Heart left ventricle (tissue), 16 donors: ENCODE measurements around the gene TNFRSF9. TPM values are rescaled to one million over a fixed set of nuclear protein-coding genes. Genes with fewer than 3 reads are reported as not detected.

ENCODE experiments used
- ATAC-seq, 4 donors: fragments of 200-7000 bp; cut with Tn5 transposase; one replicate each; pipeline ENCODE4 v1.9.1; 2020 to 2022; ENCODE audit warnings: moderate library complexity in 4 of 4, mild to moderate bottlenecking in 3 of 4, moderate number of reproducible peaks in 1 of 4
- DNase-seq, 5 donors: peaks; one replicate each; pipeline ENCODE4 v3.0.0-alpha.2; 2020
- H3K27ac ChIP-seq, 12 donors: fragments of 200-600 bp; sonication (generic) in 4 of 12; one replicate each; pipeline versions ENCODE4 v1.5.0 to v1.8.0; 2016 to 2022; ENCODE audit warnings: mild to moderate bottlenecking in 2 of 12
- H3K27me3 ChIP-seq, 9 donors: fragments of 200-600 bp; sonication (generic) in 2 of 9; one replicate each; pipeline versions ENCODE4 v1.5.1 to v1.8.0; 2016 to 2022; ENCODE audit warnings: mild to moderate bottlenecking in 3 of 9
- H3K36me3 ChIP-seq, 9 donors: fragments of 200-600 bp; sonication (generic) in 2 of 9; one replicate each; pipeline versions ENCODE4 v1.5.0 to v1.8.0; 2018 to 2022; ENCODE audit warnings: mild to moderate bottlenecking in 2 of 9
- H3K4me1 ChIP-seq, 12 donors: fragments of 200-600 bp; sonication (generic) in 4 of 12; one replicate each; pipeline versions ENCODE4 v1.5.0 to v1.8.0; 2016 to 2022; ENCODE audit warnings: mild to moderate bottlenecking in 3 of 12
- H3K4me3 ChIP-seq, 12 donors: fragments of 200-600 bp; sonication (generic) in 4 of 12; one replicate each; pipeline versions ENCODE4 v1.5.0 to v1.8.0; 2017 to 2022; ENCODE audit warnings: mild to moderate bottlenecking in 9 of 12, moderate library complexity in 4 of 12
- H3K9me3 ChIP-seq, 12 donors: fragments of 200-600 bp; sonication (generic) in 4 of 12; one replicate each; pipeline versions ENCODE4 v1.5.0 to v1.8.0; 2016 to 2022; ENCODE audit warnings: mild to moderate bottlenecking in 1 of 12
- POLR2A ChIP-seq, 2 donors: fragments of 450-650 bp; IDR thresholded peaks; one replicate each; pipeline ENCODE4 v1.6.1; 2017; ENCODE audit warnings: antibody characterized with exemption in 2 of 2, mild to moderate bottlenecking in 2 of 2, moderate library complexity in 2 of 2
- WGBS, 4 donors: extraction: QIAGEN DNeasy Blood & Tissue Kit in 2 of 4; methylation state at CpG; one replicate each; pipeline versions ENCODE4 v1.1.5 to v1.1.7; 2013 to 2018; 5-methylcytosine and 5-hydroxymethylcytosine counted together
- intact Hi-C, 10 donors: fragments of 100-400 bp; cut with DNase I; formaldehyde crosslinking; loops; one replicate each; pipeline versions ENCODE4 v1.11.1 to v1.14.2; 2022
- polyA plus RNA-seq, 2 donors: library from polyadenylated mRNA; stranded (reverse); fragments of 200-250 nt; gene quantifications; one replicate each; pipeline ENCODE4 v1.2.3, GENCODE V29; 2013
- total RNA-seq, 9 donors: library from RNA; depleted of rRNA in 2 of 9; stranded (reverse); fragments of >200 nt in 2 of 9; fragmentation: NEBNext Ultra II Directional in 3 of 9; extraction: Animal tissue kit (Norgen Biotek cat#: 25700) in 3 of 9; gene quantifications; one replicate each; pipeline versions ENCODE4 v1.1.0 to v1.2.4, GENCODE V29; 2016 to 2023
- TF ChIP-seq, protein P1 (sequence below), 12 donors: fragments of 200-600 bp; sonication (generic) in 4 of 12; IDR thresholded peaks; one replicate each; pipeline versions ENCODE4 v1.5.0 to v1.8.0; 2018 to 2022; ENCODE audit warnings: antibody characterized with exemption in 12 of 12, mild to moderate bottlenecking in 5 of 12
- donor health status: ischemic (EF 13 %, LVEDD 7.1; RV severe dilation, severe dysfunction).
- donor health status: healthy with polysubstance abuse.
- donor health status: DM: no; HTN: yes; CAD: no.
- donor health status: DM: no; HTN: no; CAD: no.
- donor health status: ischemic (EF 25% LVEDD 6.9; RV normal size, moderate dysfunction).
- donor health status: ischemic (EF 25% LVEDD 5.7; RV mildly dilated, moderate dysfunction).
- donor health status: healthy.
- donor health status: DM: yes; HTN: yes; CAD: no.
- donor health status: ischemic (EF 35%, LVEDD 5.7; RV mildly dilated, moderate dysfunction).
- donor health status: nonischemic (EF 11% LVEDD 7.7; RV severe dilation, severe dysfunction).
- donor health status: DM: yes; HTN: yes; CAD: no.
- donor health status: PGD.
- donor health status: ischemic (EF 29% LVEDD 5.4; RV normal size, mild dysfunction).
- donor health status: nonischemic (EF 23%, LVEDD 6.1; RV moderate dilation, normal function).

The TNFRSF9 gene
- total and polyA plus RNA-seq, 11 donors = 0.04 to 1.9 (median 0.36) TPM; not detected in 7

DNA sequence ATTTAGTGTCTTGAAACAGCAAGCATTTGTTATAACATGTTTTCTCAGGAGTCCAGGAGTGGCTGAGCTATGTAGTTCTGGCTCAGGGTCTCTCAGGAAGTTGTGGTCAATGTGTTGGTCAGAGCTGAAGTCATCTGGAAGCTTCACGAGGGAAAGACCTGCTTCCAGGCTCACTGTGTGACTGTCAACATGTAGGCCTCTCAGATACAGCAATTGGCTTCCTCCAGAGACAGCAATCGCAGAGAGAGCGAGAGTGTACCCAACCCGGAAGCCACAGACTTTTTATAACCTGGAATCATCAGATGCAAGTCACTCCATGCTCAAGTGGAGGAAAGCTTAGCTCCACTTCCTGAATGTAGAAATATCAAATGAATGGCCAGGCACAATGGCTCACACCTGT, 40.9 kb downstream of the TNFRSF9 start:
- peaks cover 0 to 4% (median 0%) of the 10 kb centered on the region in 12 donors for H3K9me3 ChIP-seq
- intact Hi-C loops = loop anchor here in 6 of 10 donors (5.0 to 10.0 kb wide), 2 partner anchors 95 to 232 kb away; no protein-coding TSS in a partner anchor

DNA sequence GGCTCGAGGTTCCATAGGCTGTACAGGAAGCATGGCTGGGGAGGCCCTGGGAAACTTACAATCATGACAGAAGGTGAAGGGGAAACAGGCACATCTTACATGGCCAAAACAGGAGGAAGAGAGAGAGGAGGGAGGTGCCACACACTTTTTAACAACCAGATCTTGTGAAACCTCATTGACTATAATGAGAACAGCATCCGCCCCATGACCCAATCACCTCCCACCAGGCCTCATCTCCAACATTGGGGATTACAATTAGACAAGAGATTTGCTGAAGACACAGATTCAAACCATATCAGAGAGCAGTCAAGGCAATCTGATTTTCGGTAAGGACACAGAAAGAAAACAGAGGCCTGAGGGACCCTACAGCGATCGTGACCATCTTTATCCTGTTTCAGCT, 41.7 kb downstream of the TNFRSF9 start:
- Histone ChIP-seq H3K4me1 (peaks cover 0 to 4% (median 0%) of the 10 kb centered on the region in 12 donors), H3K27me3 (no peaks in the 10 kb centered on the region), H3K27ac (no peak overlapping the region), H3K9me3 (peaks cover 0 to 4% (median 0%) of the 10 kb centered on the region in 12 donors), H3K4me3 (no peak overlapping the region), H3K36me3 (no peaks in the 10 kb centered on the region)
- 87 to 89% (median 88%) methylated on average over 5 of the region's 5 CpGs for WGBS, 4 donors
- intact Hi-C loops = no loop called here
- TF ChIP-seq POLR2A (IDR thresholded peaks at IDR 0.05) = no peak
- TF ChIP-seq, protein P1, sequence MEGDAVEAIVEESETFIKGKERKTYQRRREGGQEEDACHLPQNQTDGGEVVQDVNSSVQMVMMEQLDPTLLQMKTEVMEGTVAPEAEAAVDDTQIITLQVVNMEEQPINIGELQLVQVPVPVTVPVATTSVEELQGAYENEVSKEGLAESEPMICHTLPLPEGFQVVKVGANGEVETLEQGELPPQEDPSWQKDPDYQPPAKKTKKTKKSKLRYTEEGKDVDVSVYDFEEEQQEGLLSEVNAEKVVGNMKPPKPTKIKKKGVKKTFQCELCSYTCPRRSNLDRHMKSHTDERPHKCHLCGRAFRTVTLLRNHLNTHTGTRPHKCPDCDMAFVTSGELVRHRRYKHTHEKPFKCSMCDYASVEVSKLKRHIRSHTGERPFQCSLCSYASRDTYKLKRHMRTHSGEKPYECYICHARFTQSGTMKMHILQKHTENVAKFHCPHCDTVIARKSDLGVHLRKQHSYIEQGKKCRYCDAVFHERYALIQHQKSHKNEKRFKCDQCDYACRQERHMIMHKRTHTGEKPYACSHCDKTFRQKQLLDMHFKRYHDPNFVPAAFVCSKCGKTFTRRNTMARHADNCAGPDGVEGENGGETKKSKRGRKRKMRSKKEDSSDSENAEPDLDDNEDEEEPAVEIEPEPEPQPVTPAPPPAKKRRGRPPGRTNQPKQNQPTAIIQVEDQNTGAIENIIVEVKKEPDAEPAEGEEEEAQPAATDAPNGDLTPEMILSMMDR (IDR thresholded peaks at IDR 0.05) = no peak
- ATAC-seq (no peak), DNase-seq (no peak)

More for the DNA sequence above, 40.9 kb downstream of the TNFRSF9 start:
- TF ChIP-seq POLR2A (IDR thresholded peaks at IDR 0.05) = no peak
- TF ChIP-seq, protein P1 (IDR thresholded peaks at IDR 0.05) = no peak
- Histone ChIP-seq H3K27ac (no peak overlapping the region), H3K4me1 (peaks cover 0 to 4% (median 0%) of the 10 kb centered on the region in 12 donors), H3K27me3 (no peaks in the 10 kb centered on the region), H3K36me3 (no peaks in the 10 kb centered on the region), H3K4me3 (no peak overlapping the region)
- 65 to 77% (median 75%) methylated on average over 4 of the region's 4 CpGs for WGBS, 4 donors
- DNase-seq = no peak
- ATAC-seq = no peak

DNA sequence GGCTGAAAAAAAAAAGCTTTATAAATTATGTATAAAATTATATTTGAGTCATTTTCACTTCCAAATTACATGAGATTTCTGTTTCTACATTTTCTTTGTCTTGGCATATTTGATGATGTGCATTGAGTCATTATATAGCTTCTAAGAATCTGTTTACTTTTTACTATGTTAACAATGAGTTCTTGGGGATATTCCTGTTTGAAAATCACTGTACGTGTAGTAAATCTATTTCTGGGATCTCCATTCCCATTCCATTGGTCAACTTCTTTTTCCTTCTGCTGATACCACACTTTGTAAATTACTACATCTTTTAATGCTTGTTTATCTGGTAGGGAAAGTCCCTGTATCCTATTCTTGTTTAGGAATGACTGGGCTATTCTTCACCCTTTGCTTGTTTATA, 43.6 kb downstream of the TNFRSF9 start:
- TF ChIP-seq POLR2A (IDR thresholded peaks at IDR 0.05) = no peak
- TF ChIP-seq, protein P1 (IDR thresholded peaks at IDR 0.05) = no peak
- intact Hi-C loops = no loop called here
- Histone ChIP-seq H3K9me3 (peaks cover 0 to 4% (median 0%) of the 10 kb centered on the region in 12 donors), H3K36me3 (no peaks in the 10 kb centered on the region), H3K27me3 (peaks cover 0 to under 1% (median 0%) of the 10 kb centered on the region in 9 donors), H3K4me1 (no peaks in the 10 kb centered on the region), H3K4me3 (no peak overlapping the region), H3K27ac (no peak overlapping the region)
- ATAC-seq (no peak), DNase-seq (no peak)
- WGBS, 4 donors = 58 to 67% (median 58%) methylated on average over 1 of the region's 1 CpG

DNA sequence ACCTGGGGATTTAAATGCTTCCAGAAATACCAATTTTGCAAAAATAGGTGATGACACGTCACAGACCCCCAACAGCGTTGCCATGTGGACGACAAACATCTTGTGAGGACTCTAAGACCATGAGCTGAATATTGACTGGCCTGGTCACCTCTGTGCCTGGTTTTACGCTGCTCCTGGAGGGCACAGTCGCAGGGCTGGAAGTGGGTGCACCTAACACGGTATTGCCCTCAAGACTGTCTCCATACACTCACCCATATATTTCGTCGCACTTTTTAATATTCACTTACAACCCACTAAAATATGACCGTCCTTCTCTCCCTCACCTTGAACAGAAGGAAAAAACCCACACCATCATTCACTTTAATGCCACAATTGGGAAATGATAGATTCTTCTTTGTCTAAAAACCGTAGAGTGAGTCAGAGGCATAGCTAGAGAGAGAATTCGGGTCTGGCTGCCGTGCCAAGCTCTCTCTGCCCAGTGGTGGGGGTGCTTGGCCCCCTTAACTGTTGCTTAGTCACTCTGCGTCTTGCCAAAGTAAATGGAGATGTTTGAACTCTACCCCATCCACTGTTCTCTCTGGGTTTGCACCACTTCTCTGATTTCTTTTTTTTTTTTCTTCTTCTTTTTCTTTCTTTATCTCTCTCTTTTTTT, 47.0 kb downstream of the TNFRSF9 start:
- Histone ChIP-seq H3K27ac (no peak overlapping the region), H3K36me3 (no peaks in the 10 kb centered on the region), H3K4me1 (no peaks in the 10 kb centered on the region), H3K27me3 (peaks cover 0 to 26% (median 0%) of the 10 kb centered on the region in 9 donors), H3K9me3 (peaks cover 0 to 4% (median 0%) of the 10 kb centered on the region in 12 donors), H3K4me3 (no peak overlapping the region)
- TF ChIP-seq POLR2A (IDR thresholded peaks at IDR 0.05) = no peak
- TF ChIP-seq, protein P1 (IDR thresholded peaks at IDR 0.05) = no peak
- intact Hi-C loops = no loop called here
- 85 to 88% (median 86%) methylated on average over 13 of the region's 13 CpGs for WGBS, 4 donors
- DNase-seq = no peak
- no peak for ATAC-seq
